ENCODE measurements around the gene TCTN3.

GRCh38 chr10:95742962-95743535 is 49.3 kb upstream of the TCTN3 start:
- TF ChIP-seq EP300 (IDR thresholded peaks at IDR 0.05): no peak
- TF ChIP-seq, protein P1, sequence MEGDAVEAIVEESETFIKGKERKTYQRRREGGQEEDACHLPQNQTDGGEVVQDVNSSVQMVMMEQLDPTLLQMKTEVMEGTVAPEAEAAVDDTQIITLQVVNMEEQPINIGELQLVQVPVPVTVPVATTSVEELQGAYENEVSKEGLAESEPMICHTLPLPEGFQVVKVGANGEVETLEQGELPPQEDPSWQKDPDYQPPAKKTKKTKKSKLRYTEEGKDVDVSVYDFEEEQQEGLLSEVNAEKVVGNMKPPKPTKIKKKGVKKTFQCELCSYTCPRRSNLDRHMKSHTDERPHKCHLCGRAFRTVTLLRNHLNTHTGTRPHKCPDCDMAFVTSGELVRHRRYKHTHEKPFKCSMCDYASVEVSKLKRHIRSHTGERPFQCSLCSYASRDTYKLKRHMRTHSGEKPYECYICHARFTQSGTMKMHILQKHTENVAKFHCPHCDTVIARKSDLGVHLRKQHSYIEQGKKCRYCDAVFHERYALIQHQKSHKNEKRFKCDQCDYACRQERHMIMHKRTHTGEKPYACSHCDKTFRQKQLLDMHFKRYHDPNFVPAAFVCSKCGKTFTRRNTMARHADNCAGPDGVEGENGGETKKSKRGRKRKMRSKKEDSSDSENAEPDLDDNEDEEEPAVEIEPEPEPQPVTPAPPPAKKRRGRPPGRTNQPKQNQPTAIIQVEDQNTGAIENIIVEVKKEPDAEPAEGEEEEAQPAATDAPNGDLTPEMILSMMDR (IDR thresholded peaks at IDR 0.05): no peak
- TF ChIP-seq POLR2A (IDR thresholded peaks at IDR 0.05): no peak

All from gastroesophageal sphincter (tissue), 3 donors.